GM10248 (cell line): ENCODE measurements around the gene EFNA5.

Experiments
- CTCF ChIA-PET: fragments of 300-600 bp; sonication (Branson Sonifier 250); formaldehyde crosslinking; extraction: SDS; loops from one replicate; lab custom pipeline; 2021; ENCODE audit warnings: antibody characterized with exemption; lab: Yijun Ruan, JAX
- POLR2A ChIA-PET: fragments of 350-650 bp; sonication (Branson Sonifier 250); formaldehyde crosslinking; extraction: SDS; loops from one replicate; lab custom pipeline; 2020; ENCODE audit warnings: antibody characterized with exemption; lab: Yijun Ruan, JAX
- DNase-seq: peaks from one replicate; pipeline ENCODE4 v3.0.0; 2012; ENCODE audit errors: extremely low spot score
- TF ChIP-seq, protein P1 (sequence below): IDR thresholded peaks from 2 replicates; pipeline ENCODE4 v1.5.1; 2012; ENCODE audit warnings: mild to moderate bottlenecking, low read depth; ENCODE audit errors: extremely low read depth, missing control alignments, control extremely low read depth

EFNA5 gene

GRCh38 chr5:107464416-107464815 lies 206.3 kb downstream of the EFNA5 start:
- no peak for DNase-seq
- CTCF ChIA-PET = interaction anchor here (1.1 to 1.9 kb wide), 6 partner anchors 10 to 53 kb away, joined by 3 to 7 read pairs (median 3); no protein-coding TSS in a partner anchor
- POLR2A ChIA-PET = no interaction called here
- TF ChIP-seq, protein P1, sequence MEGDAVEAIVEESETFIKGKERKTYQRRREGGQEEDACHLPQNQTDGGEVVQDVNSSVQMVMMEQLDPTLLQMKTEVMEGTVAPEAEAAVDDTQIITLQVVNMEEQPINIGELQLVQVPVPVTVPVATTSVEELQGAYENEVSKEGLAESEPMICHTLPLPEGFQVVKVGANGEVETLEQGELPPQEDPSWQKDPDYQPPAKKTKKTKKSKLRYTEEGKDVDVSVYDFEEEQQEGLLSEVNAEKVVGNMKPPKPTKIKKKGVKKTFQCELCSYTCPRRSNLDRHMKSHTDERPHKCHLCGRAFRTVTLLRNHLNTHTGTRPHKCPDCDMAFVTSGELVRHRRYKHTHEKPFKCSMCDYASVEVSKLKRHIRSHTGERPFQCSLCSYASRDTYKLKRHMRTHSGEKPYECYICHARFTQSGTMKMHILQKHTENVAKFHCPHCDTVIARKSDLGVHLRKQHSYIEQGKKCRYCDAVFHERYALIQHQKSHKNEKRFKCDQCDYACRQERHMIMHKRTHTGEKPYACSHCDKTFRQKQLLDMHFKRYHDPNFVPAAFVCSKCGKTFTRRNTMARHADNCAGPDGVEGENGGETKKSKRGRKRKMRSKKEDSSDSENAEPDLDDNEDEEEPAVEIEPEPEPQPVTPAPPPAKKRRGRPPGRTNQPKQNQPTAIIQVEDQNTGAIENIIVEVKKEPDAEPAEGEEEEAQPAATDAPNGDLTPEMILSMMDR = no peak

DNA sequence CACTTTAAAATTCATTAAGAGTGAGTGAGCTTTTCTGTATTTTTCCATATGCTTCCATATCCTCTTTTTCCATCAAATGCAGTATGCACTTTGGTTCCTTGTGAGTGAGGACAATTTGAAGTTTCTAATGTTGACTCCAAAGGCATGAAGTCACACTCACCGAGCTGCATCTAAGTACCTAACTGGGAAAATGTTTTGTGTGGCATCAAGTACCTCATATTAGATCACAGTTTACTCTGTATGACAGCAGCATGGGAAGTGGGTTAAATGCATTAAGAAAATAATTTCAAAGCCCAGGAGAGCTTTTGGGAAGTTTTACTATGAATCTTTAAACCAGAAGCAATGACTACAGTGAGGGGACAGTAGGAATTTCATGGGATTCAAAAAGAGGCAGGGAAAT lies 207.0 kb downstream of the EFNA5 start:
- no peak for DNase-seq
- TF ChIP-seq, protein P1 = no peak
- ChIA-PET CTCF (interaction anchor here (1.1 to 1.9 kb wide), 5 partner anchors 9 to 33 kb away, joined by 3 to 7 read pairs (median 3); no protein-coding TSS in a partner anchor), POLR2A (no interaction called here)

DNA sequence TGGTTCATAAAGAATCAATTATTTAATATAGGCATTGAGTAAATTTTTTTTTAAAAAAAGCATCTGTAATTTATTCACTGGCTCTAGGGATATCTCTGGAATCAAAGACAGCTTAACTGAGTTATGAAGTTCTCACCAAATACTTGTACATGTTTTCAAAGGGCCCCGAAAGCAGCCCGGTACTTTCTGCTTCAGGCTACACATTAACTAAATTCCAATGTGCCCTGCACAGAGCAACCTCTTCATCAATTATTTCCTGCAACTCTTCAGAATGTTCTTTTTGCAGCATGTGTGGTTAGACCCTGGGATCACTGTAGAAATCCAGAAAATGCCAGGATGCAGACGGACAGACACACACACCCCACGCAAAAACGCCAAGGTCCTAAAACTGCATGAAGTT lies 209.0 kb downstream of the EFNA5 start:
- POLR2A ChIA-PET = no interaction called here

DNA sequence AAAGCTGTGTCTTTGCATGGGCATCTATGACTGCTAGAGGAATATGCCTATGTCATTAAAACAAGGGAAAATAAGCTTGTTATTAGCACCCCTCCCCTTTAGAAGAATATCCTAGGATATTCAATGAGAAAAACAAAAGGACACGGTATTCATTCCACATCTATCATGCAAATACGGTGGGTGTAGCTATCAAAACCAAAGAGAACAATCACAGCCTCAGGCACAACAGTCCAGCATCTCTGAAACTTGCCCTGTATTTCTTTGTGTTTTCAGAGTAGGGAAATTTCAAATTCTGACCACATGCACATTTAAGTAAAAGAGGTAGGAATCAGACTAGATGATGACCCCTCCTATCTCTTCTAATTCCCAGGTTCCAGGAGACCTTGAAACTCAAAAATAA lies 209.9 kb downstream of the EFNA5 start:
- TF ChIP-seq, protein P1 = no peak
- CTCF ChIA-PET = interaction anchor here (1.0 to 1.6 kb wide), 2 partner anchors 8 to 14 kb away, joined by 3 to 4 read pairs; no protein-coding TSS in a partner anchor
- POLR2A ChIA-PET = no interaction called here
- no peak for DNase-seq

More for the DNA sequence above, 209.0 kb downstream of the EFNA5 start:
- TF ChIP-seq, protein P1 = no peak
- DNase-seq = no peak
- CTCF ChIA-PET = interaction anchor here (0.8 to 1.6 kb wide), 5 partner anchors 8 to 110 kb away, joined by 3 to 7 read pairs (median 4); no protein-coding TSS in a partner anchor

DNA sequence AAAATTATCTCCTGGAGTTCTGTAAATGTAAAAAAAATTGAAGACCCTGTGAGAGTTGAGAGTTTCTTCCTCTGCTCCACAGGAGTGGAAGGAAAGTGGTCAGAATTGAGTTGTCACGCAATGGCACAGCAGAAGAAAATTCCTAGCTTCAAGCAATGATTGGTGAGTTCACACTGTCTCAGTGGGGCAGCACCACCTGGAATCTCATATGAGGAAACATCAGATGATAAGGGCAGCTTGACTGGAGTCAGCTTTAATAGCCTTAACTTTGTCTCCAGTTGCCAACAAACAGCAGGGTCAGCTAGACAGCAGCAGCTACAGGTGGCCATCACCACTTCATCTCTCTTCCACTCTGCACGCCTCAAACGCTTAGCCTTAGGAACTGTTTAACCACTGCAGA lies 211.1 kb downstream of the EFNA5 start:
- ChIA-PET CTCF (no interaction called here), POLR2A (no interaction called here)
- no peak for DNase-seq
- TF ChIP-seq, protein P1 = no peak

DNA sequence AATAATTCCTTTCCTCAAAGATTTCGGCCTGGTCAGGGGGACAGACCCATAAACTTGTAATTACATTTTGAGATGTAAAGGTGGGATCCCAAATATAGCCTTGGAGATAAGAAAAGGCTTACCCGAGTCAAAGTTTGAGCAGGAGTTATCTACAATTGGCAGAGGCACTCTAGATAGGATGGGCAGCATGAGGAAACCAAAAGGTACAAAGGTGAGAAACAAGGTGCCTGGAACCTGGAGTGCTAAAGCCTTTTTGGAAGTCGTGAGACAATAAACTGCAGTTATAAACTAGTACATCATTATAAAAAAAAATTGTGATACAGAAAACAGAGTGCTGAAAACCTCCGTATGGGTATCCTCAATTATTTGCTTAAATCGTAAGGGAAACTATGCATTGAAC lies 212.4 kb downstream of the EFNA5 start:
- ChIA-PET CTCF (no interaction called here), POLR2A (no interaction called here)
- no peak for DNase-seq
- TF ChIP-seq, protein P1 = no peak
